ENCODE measurements around the gene TRNT1.

DNA sequence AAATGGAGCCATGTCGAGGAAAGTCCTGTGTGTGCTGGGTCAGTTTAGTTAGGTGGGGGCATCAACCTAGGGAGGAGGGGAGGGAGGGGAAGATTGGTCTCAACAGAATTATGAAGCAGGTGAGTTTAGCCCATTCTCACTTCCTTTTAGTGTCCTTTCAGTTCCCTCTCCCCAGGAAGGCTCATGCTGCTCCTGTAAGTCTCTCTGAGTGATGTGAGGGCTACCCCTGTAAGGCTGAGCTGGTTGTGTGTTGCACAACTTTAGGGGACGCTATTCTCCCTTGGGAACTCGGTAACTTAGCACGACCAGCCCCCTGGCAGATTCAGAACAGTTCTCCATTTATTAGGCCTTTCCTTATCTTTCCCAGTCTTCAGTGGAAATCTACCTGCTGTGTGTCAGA lies 37.7 kb upstream of the TRNT1 start:
- TF ChIP-seq CTCF (IDR thresholded peaks at IDR 0.05; ENCODE audit: low read depth, low read length, poor library complexity, severe bottlenecking) (peak; percentile 37), EZH2phosphoT487 (IDR thresholded peaks at IDR 0.05; ENCODE audit: borderline replicate concordance, low read length) (no peak)
